ENCODE measurements around the gene LHFPL2.
"Not testable (repeated sequence)": the region's sequence is repeated elsewhere in the genome, so short reads cannot be mapped to it uniquely, and the experiment has no call there.

Gene LHFPL2

DNA sequence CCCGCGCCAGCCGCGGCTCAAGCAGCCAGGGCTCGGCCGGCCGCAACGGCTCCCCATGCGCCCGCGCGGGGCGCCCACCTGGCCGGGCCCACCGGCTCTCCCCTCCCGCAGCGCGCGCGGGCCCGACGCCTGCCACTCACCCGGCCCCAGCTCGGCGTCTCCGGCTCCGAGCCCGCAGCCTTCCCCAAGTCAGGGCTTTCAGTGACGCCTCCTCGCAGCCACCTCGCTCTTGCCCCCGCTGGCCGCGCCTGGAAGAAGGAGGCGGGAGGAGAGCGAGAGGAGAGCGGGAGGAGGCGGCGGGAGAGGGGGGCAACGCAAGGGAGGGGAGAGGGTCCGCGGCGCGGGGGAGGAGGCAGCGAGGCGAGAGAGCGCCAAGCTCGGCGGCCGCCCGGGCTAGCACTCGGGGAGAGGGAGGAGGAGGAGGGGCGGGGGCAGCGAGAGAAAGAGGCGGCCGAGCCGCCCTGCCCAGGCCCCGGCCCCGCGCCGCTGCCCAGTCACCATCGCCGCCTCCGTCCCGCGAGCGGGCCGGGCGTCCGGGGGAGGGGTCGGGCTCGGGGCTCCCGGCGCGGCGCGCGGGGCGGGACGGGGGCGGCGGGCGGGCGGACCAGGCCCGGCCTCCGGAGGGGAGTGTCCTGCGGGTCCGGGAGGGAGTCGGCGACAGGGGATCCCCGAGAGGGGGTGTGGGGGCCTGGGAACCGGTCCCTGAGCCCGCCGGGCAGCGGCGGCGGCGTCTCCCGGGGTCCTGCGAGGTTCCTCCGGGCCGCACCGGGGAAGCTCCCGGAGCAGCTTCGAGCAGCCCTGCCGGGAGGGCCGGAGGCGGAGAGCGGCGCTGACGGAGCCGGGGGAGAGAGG lies at the start of gene LHFPL2:
Gene LHFPL2 (minus strand): TSS at position 414 of the 852 bp plus-strand sequence. CDS start 138,559 bp downstream, outside the sequence.
- peak; percentile 57 for DNase-seq

- DNase-seq, result no peak
Observed at GRCh38 chr5:78696637-78697036, 48.1 kb upstream of the LHFPL2 start.

DNA sequence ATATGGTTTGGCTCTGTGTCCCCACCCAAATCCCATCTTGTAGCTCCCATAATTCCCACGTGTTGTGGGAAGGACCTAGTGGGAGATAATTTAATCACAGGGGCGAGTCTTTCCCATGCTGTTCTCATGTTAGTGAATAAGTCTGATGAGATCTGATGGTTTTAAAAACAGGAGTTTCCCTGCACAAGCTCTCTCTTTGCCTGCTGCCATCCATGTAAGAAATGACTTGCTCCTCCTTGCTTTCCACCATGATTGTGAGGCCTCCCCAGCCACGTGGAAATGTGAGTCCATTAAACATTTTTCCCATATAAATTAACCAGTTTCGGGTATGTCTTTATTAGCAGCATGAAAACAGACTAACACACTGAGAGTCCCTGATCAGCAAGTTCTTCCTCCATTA lies 47.5 kb upstream of the LHFPL2 start:
- not testable (repeated sequence) for DNase-seq

- no peak for DNase-seq
Observed at GRCh38 chr5:78693339-78693738, 44.8 kb upstream of the LHFPL2 start.

GRCh38 chr5:78691084-78691960 lies 42.8 kb upstream of the LHFPL2 start:
- DNase-seq, result no peak

DNA sequence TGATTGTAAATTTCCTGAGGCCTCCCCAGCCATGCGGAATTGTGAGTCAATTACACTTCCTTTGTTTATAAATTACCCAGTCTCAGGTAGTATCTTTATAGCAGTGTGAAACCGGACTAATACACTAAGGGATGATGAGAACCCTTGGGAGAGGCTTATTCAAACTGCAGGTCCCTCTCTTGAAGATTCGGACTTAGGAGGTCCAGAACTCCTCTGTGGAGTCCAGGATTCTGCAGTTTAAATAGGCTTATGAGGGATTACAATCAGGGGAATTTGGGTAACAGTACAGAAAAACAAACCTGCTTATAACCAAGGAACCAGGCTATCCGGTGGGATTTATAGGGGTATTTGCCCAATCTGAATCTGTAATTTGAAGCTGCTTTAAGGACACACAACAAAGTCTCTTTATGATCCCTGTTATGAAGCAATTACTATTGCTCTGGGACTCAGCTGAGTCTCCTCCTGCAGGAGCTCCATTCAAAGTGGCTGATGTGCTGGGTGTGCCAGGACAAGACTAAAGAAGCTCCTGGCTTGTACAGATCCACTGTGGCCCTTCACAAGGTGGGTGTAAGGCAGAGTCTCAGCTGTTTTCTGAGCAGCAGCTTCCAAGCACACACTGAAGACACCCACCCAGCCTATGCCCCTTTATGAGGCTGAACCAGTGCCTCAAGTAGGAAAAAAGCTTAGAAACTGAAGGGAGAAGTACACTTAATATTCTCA lies 41.8 kb upstream of the LHFPL2 start:
- no peak for DNase-seq

DNA sequence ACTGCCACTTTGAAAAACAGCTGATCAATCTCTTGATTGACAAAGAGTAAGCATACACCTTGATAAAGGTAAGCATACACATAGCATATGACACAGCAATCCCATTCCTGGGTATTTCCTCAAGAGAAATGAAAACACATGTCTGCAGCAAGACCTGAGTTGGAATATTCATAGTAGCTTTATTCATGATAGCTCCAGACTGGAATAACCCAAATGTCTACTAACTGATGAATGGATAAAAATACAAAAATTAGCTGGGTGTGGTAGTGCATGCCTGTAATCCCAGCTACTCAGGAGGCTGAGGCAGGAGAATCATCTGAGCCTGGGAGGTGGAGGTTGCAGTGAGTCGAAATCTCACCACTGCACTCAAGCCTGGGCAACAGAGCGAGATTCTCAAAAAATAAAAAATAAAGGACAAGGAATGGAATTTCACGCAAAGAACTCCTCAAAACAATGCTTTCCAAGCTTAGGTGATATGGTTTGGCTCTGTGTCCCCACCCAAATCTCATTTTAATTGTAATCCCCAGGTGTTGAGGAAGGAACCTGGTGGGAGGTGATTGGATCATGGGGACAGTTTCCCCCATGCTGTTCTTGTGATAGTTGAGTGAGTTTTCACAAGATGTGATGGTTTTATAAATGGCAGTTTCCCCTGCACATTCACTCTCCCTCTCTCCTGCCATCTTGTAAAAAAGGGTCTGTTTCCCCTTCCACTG lies 41.1 kb upstream of the LHFPL2 start:
- DNase-seq, result no peak

- not testable (repeated sequence) for DNase-seq
Observed at GRCh38 chr5:78687514-78687913, 38.9 kb upstream of the LHFPL2 start.

GRCh38 chr5:78683905-78684304 lies 35.3 kb upstream of the LHFPL2 start:
- DNase-seq, result not testable (repeated sequence)

- DNase-seq, result no peak
Observed at GRCh38 chr5:78679905-78680304, 31.3 kb upstream of the LHFPL2 start.

GRCh38 chr5:78677777-78678668 lies 29.5 kb upstream of the LHFPL2 start:
- no peak for DNase-seq

- no peak for DNase-seq
Observed at GRCh38 chr5:78675956-78676730, 27.6 kb upstream of the LHFPL2 start.

- DNase-seq, result not testable (repeated sequence)
Observed at GRCh38 chr5:78673827-78674226, 25.3 kb upstream of the LHFPL2 start.

GRCh38 chr5:78672154-78672553 lies 23.6 kb upstream of the LHFPL2 start:
- DNase-seq, result no peak

DNA sequence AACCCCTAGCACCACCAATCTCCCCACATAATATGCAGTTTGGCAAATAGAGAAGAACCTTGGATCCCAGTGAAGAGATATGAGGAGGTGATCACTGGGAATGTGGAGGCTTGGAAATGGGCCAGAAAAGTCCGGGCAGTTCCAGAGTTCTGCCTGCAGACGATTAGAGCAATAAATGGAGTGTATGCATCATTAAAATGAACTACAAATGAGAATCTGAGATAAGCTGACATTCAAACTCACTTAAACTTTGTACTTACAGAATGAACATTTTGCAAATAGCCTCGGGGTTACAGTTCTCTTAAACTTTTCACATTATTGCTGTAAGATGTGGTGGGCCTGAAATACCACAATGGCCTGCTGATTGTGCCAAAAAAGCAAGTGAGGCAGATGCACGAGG lies 23.0 kb upstream of the LHFPL2 start:
- no peak for DNase-seq

GRCh38 chr5:78670701-78671269 lies 22.2 kb upstream of the LHFPL2 start:
- DNase-seq, result no peak

DNA sequence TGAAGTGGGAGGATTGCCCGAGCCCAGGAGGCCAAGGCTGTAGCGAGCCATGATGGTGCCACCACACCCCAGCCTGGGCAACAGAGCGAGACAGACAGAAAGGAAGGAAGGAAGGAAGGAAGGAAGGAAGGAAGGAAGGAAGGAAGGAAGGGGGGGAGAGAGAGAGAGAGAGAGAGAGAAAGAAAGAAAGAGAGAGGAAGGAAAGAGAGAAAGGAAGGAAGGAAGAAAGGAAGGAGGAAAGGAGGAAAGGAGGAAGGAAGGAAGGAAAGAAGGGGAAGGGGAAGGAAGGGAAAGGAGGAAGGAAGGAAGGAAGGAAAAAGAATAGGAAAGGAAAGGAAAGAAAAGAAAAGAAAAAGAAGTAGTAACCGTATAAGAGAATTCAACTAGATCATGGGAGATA lies 20.8 kb upstream of the LHFPL2 start:
- no peak for DNase-seq

DNA sequence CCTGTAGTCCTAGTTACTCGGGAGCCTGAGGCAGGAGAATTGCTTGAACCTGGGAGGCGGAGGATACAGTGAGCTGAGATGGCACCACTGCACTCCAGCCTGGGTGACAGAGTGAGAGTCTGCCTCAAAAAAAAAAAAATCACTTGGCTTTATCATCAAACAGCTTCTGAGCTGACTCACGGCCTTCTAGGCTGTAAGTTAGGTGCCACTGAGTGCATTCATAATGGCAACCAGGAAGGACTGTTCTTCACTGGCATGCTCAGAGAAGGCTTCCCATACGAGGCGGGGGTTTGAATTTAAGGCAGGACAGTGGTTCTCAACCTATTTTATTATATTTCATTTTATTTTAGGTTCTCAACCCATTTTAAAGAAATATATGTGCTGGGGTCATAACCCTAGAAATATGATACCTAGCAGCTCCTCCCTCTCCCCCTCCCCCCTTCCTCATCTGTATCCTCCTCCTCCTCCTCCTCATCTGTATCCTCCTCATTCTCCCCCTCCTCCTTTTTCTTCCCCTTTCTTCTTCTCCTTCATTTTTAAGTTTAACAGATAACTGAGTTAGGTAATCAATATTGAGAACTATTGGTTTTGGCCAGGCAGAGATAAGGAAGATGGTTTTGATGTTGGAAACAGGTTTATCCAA lies 19.0 kb upstream of the LHFPL2 start:
- no peak for DNase-seq

GRCh38 chr5:78666975-78667374 lies 18.4 kb upstream of the LHFPL2 start:
- DNase-seq, result not testable (repeated sequence)

DNA sequence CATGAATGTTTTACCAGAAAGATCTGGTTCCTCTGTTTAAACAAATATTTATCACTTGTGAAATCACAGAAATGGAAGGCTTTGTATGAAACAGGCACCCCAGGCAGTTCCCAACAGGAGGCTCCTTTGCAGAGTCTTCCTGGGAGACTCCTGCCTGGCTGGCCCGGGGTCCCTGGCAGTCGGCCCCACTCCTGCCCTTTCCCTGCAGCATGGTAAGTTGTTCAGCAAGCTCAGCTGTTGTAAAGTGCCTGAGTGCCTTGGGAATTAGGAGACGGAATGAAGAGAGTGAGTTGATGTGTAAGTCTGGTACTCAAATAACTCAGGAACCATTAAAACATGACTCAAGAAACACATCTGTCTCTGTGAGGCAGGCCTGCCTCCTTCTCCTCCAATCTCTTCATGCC lies 17.5 kb upstream of the LHFPL2 start:
- DNase-seq, result no peak

All from GOT3 (cell line).